Right ventricle myocardium inferior (tissue), 1 donor: Measurements from ENCODE around the gene CEP70. TPM values are rescaled to one million over a fixed set of nuclear protein-coding genes. Genes with fewer than 3 reads are reported as not detected.

ENCODE experiments used
- ATAC-seq: fragments of 200-7000 bp; cut with Tn5 transposase; one replicate; pipeline ENCODE4 v1.9.1; 2020; ENCODE audit warnings: mild to moderate bottlenecking, moderate library complexity
- DNase-seq: peaks from one replicate; pipeline ENCODE4 v3.0.0; 2021; ENCODE audit errors: missing footprints
- intact Hi-C: fragments of 100-400 bp; cut with DNase I; formaldehyde crosslinking; loops from one replicate; pipeline ENCODE4 v1.11.0; 2022
- total RNA-seq: library from RNA; stranded (reverse); fragmentation: NEBNext Ultra II Directional; extraction: Animal tissue kit (Norgen Biotek cat#: 25700); gene quantifications from one replicate; pipeline ENCODE4 v1.2.1, GENCODE V29; 2021
- donor health status: DM: no; HTN: yes; CAD: no; lungs with severe emphysema.

CEP70 gene
- total RNA-seq, 1 donor from 2014 or later = 21.6 TPM

GRCh38 chr3:138479438-138479863 is 114.6 kb downstream of the CEP70 start:
- ATAC-seq (peak; percentile 26), DNase-seq (no peak)
- intact Hi-C loops = loop anchor here (5.0 to 10.0 kb wide), 2 partner anchors 113 to 435 kb away; partner anchors contain the start of gene CEP70

- ATAC-seq (no peak), DNase-seq (no peak)
- intact Hi-C loops = loop anchor here (5.0 to 10.0 kb wide), 2 partner anchors 114 to 437 kb away; partner anchors contain the start of gene CEP70
Measured at GRCh38 chr3:138477801-138478200, 116.3 kb downstream of the CEP70 start.

- DNase-seq (no peak), ATAC-seq (no peak)
- intact Hi-C loops = loop anchor here (5.0 to 10.0 kb wide), 2 partner anchors 115 to 438 kb away; partner anchors contain the start of gene CEP70
Measured at GRCh38 chr3:138477120-138477519, 116.9 kb downstream of the CEP70 start.

GRCh38 chr3:138476526-138476925 is 117.5 kb downstream of the CEP70 start:
- ATAC-seq (no peak), DNase-seq (no peak)
- intact Hi-C loops = loop anchor here (5.0 to 10.0 kb wide), 2 partner anchors 116 to 438 kb away; partner anchors contain the start of gene CEP70

- intact Hi-C loops = loop anchor here (10.0 kb wide), 1 partner anchor 441 kb away; no protein-coding TSS in a partner anchor
Measured at GRCh38 chr3:138474163-138474562, 119.9 kb downstream of the CEP70 start.

GRCh38 chr3:138473391-138473790 is 120.7 kb downstream of the CEP70 start:
- DNase-seq (no peak), ATAC-seq (no peak)
- intact Hi-C loops = loop anchor here (10.0 kb wide), 1 partner anchor 441 kb away; no protein-coding TSS in a partner anchor

More at GRCh38 chr3:138474163-138474562, 119.9 kb downstream of the CEP70 start:
- DNase-seq (no peak), ATAC-seq (no peak)

- intact Hi-C loops = loop anchor here (10.0 kb wide), 1 partner anchor 443 kb away; no protein-coding TSS in a partner anchor
- ATAC-seq (no peak), DNase-seq (no peak)
Measured at GRCh38 chr3:138472141-138472825, 121.8 kb downstream of the CEP70 start.

GRCh38 chr3:138471481-138471880 is 122.6 kb downstream of the CEP70 start:
- DNase-seq (no peak), ATAC-seq (no peak)
- intact Hi-C loops = loop anchor here (10.0 kb wide), 1 partner anchor 443 kb away; no protein-coding TSS in a partner anchor

GRCh38 chr3:138470687-138471086 is 123.4 kb downstream of the CEP70 start:
- ATAC-seq (peak; percentile 62), DNase-seq (no peak)
- intact Hi-C loops = loop anchor here (10.0 kb wide), 1 partner anchor 444 kb away; no protein-coding TSS in a partner anchor

GRCh38 chr3:138469874-138470273 is 124.2 kb downstream of the CEP70 start:
- DNase-seq (no peak), ATAC-seq (no peak)
- intact Hi-C loops = loop anchor here (10.0 kb wide), 1 partner anchor 445 kb away; no protein-coding TSS in a partner anchor

GRCh38 chr3:138468886-138469285 is 125.2 kb downstream of the CEP70 start:
- intact Hi-C loops = no loop called here
- ATAC-seq = peak; percentile 40
- no peak for DNase-seq

- DNase-seq (no peak), ATAC-seq (no peak)
- intact Hi-C loops = no loop called here
Measured at GRCh38 chr3:138468451-138468850, 125.6 kb downstream of the CEP70 start.

- no peak for DNase-seq
- intact Hi-C loops = no loop called here
Measured at GRCh38 chr3:138467931-138468330, 126.1 kb downstream of the CEP70 start.

GRCh38 chr3:138465925-138466324 is 128.1 kb downstream of the CEP70 start:
- intact Hi-C loops = no loop called here
- ATAC-seq = no peak
- DNase-seq = no peak

More at GRCh38 chr3:138467931-138468330, 126.1 kb downstream of the CEP70 start:
- no peak for ATAC-seq

- ATAC-seq = no peak
- intact Hi-C loops = no loop called here
- DNase-seq = no peak
Measured at GRCh38 chr3:138465451-138465850, 128.6 kb downstream of the CEP70 start.

GRCh38 chr3:138464491-138464860 is 129.6 kb downstream of the CEP70 start:
- intact Hi-C loops = no loop called here
- DNase-seq = no peak
- no peak for ATAC-seq

- ATAC-seq (no peak), DNase-seq (no peak)
- intact Hi-C loops = no loop called here
Measured at GRCh38 chr3:138463724-138464490, 130.2 kb downstream of the CEP70 start.

GRCh38 chr3:138461896-138462295 is 132.2 kb downstream of the CEP70 start:
- DNase-seq (no peak), ATAC-seq (no peak)
- intact Hi-C loops = no loop called here

- no peak for ATAC-seq
- no peak for DNase-seq
- intact Hi-C loops = no loop called here
Measured at GRCh38 chr3:138461246-138461645, 132.8 kb downstream of the CEP70 start.
